A172 (cell line): ENCODE data around the gene TP53AIP1. TPM values are rescaled to one million over a fixed set of nuclear protein-coding genes. Genes with fewer than 3 reads are reported as not detected.
"Not testable (repeated sequence)": the region's sequence is repeated elsewhere in the genome, so short reads cannot be mapped to it uniquely, and the experiment has no call there.

Experiments used
- DNase-seq: peaks from one replicate; pipeline ENCODE4 v3.0.0-alpha.2; 2015; ENCODE audit warnings: low spot score
- total RNA-seq: library from RNA; depleted of rRNA; stranded (reverse); fragments of >200 nt; shearing (Covaris generic); gene quantifications from 2 replicates; pipeline ENCODE4 v1.2.3, GENCODE V29; 2014

TP53AIP1 gene
- total RNA-seq, 1 experiment from 2014 or later = not detected

DNA sequence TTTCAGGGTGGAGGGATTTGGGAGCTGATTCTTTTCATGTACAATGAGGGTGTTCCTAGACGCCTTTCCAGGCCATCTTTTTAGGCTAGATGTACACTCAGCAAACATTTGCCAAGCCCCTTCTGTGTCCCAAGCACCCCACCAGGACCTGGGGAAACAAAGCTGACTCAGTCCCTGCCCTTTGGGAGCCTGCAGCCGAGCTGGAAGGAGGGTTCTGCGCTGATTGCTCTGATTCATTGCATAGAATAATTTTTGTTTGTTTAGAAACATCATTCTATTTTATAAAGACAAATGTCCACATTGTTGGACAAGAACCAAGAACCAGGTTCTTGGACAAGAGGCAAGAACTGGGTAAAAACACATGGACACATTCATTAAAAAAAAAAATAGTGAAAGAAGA lies 16.7 kb downstream of the TP53AIP1 start:
- no peak for DNase-seq

DNA sequence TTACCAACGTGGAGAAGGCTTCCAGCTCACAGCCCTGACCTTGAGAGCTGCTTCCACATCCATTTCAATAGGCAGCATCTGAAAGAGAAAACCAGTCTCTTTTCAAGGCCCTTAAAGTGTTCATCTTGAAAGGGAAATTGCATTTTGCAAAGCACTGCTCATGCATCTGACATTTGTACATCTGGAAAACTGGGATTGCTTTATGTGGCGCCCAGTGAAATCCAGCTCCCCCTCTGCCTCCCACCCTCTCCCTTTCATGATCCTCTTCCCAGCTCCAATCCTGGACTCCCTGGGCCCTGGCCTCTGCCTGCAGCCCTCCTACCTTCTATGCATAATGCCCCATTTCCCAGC lies 17.4 kb downstream of the TP53AIP1 start:
- DNase-seq = no peak

DNA sequence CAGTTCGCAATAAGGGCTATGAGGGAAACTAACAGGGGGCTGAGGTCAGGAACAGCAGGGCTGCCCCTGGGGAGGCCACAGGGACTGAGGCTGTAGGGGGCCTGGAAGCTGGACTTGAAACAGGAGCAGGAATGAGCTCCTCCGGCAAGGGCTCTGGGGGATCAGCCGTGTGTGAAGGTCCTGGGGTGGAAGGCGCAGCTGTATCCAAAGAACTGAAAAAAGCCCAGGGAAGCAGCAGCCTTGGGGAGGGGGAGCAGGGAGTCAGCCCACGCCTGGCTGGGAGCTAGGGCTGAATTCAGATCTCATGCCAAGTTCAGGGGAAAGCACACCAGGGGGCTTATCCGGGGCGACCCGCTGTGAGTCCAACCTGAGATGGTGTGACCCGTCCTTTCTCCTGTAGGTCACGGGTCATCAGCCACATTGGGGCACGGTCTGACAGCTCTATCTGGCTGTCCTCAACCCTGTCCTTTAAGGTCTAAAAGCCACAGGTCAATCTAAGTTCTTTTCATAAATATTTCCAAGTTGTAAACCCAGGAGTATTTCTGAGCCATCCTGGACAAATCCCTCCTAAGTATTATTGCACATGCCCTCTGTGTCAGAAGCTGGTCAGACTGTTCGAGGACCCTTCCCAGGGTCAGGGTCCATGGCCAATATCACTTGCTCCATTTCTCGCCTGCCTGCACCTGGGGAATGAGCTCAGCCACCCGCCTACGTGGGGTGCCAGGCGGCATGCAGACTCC lies 18.0 kb downstream of the TP53AIP1 start:
- DNase-seq = no peak

GRCh38 chr11:128924104-128924503 lies 18.6 kb downstream of the TP53AIP1 start:
- no peak for DNase-seq

- DNase-seq = no peak
Observed at GRCh38 chr11:128921793-128922192, 20.9 kb downstream of the TP53AIP1 start.

GRCh38 chr11:128920666-128921065 lies 22.0 kb downstream of the TP53AIP1 start:
- DNase-seq = no peak

DNA sequence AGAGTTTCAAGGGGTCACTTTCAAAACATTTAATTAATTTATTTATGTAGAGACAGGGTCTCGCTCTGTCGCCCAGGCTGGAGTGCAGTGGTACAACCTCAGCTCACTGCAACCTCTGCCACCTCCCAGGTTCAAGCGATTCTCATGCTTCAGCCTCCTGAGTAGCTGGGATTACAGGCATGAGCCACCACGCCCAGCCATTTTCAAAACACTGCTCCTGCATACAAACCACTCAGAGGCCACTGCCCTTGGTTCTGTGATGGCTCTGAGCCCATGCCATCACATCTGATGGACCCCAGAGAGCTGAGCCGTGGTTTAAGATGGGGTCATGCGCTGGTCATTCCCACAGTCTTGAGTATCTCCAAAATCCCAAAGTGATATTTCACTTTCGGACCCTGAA lies 23.0 kb downstream of the TP53AIP1 start:
- DNase-seq = not testable (repeated sequence)

GRCh38 chr11:128919216-128919615 lies 23.5 kb downstream of the TP53AIP1 start:
- no peak for DNase-seq

GRCh38 chr11:128917144-128917724 lies 25.4 kb downstream of the TP53AIP1 start:
- no peak for DNase-seq

GRCh38 chr11:128916681-128917080 lies 26.0 kb downstream of the TP53AIP1 start:
- DNase-seq = no peak

- no peak for DNase-seq
Observed at GRCh38 chr11:128916037-128916572, 26.6 kb downstream of the TP53AIP1 start.

DNA sequence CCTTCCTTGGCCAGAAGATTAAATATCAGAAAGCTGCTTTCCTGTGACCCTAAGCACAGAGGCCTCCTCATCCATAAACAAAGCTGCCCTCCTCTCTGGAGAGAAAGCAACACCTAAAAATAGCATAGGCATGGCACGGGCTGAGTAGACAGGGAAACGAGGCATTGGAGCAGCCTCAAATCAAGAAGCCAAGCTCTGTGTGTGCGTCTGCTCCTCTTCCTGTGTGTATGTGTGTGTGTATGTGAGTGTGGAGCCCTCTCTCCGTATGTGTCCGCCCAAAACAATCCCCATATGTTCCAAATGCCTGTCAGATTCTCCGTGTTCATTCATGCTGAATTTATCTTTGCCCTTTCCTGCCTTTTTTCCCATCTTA lies 27.5 kb downstream of the TP53AIP1 start:
- no peak for DNase-seq

DNA sequence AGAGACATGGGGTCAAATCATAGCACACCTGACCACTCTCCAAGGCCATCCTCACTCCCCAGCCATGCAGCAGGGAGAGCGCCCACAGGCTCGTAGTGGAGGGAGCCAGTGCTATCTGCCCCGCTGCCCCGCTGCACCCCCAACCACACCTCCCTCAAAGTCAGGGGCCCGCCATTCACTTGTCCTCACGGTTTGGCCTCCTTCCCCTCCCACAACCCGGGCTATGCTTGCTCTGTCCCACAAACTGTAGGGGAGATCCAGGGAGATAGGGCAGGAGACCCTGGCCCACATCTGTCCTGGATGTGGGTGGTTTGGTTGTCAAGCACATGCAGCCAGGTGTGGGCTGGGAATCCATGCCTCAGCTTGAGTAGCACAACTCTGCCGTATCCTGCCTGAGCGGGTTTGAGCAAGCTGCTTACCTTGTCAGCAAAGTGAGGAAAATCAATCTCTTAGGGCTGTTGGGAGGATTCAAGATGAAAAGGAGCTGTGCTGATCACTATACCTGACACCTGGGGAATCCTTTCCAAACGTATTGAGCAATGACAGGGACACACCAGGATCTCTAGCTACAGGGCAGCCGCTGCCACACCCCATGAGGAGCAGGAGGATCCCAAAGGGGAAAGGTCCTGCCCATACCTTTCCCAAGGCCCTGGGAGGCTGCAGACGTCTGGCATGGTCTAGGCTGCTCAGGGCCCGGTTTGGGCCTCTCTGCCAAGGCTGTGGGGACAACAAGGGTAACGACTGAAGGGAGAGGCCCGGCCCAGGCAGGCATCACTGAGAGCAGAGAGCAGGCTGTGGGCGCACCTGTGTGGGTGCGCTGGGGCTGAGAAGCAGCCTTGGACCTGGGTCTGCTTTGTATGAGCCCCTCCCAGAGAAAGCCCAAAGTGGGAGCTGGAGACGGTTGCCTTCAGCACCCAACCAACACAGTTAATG lies 28.2 kb downstream of the TP53AIP1 start:
- no peak for DNase-seq

GRCh38 chr11:128913806-128914205 lies 28.9 kb downstream of the TP53AIP1 start:
- DNase-seq = no peak

GRCh38 chr11:128911701-128912100 lies 31.0 kb downstream of the TP53AIP1 start:
- DNase-seq = no peak

DNA sequence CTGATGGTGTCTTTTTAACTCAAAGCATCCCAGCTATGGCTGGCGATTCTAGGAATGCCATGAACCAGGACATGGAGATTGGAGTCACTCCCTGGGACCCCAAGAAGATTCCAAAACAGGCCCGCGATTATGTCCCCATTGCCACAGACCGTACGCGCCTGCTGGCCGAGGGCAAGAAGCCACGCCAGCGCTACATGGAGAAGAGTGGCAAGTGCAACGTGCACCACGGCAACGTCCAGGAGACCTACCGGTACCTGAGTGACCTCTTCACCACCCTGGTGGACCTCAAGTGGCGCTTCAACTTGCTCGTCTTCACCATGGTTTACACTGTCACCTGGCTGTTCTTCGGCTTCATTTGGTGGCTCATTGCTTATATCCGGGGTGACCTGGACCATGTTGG lies 31.4 kb downstream of the TP53AIP1 start:
- DNase-seq = no peak

DNA sequence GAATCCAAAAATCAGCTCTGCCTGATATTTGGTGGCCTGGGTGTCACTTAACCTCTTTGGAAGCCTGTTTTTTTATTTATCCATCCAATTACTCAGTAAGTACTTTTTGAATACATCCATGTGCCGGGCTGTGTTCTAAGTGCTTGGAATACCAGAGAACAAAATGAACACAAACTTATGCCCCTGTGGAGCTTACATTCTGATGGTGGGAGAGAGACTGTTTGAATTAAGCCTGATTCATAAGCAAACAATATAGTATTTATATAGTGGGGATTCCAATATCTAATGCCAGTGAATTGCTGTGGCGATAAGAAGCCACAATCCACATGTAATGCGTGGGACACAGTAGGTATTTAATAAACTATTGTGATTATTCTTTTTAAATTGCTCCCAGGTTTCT lies 32.1 kb downstream of the TP53AIP1 start:
- no peak for DNase-seq

DNA sequence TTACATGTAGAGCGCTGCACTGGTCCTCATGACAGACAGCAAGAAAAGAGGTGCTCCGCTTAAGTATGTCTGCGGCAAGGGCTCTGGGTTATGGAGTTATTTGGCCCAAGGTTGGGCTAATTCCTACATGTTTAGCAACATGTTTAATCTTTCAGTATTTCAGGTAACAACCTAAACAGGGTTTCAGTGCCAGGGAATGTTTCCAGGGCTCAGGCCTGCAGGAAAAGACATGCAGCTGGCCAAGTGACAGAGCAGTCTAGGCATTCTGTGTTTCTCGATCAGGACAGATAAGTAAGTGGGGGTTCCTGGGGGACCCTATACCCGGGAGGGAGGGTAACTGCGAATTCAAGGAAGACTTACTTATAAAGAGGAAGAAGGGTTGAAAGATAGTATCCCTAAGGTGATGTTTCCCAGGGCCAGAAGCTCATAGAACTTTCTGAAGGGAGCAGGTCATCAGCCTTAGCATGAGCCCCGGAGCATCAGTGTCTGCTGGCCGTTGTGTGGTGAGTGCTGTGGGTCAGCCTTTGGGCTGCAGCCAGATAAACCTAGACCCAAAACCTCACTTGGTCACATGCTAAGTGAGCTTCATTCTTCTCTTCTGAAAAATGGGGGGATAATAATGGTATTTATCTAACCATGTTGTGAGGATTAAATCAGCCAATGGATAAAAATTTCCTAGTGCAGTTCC lies 33.1 kb downstream of the TP53AIP1 start:
- no peak for DNase-seq

- DNase-seq = peak; percentile 77
Observed at GRCh38 chr11:128908391-128909246, 34.1 kb downstream of the TP53AIP1 start.

- no peak for DNase-seq
Observed at GRCh38 chr11:128907585-128907984, 35.1 kb downstream of the TP53AIP1 start.
